GM23338 (cell line): ENCODE measurements around the gene UMODL1. TPM values are rescaled to one million over a fixed set of nuclear protein-coding genes. Genes with fewer than 3 reads are reported as not detected.

Experiments used
- ATAC-seq: fragments of 200-7000 bp; cut with Tn5 transposase; 3 replicates; pipeline ENCODE4 v1.9.1; 2020
- DNase-seq: peaks from one replicate; pipeline ENCODE4 v3.0.0-alpha.2; 2015; ENCODE audit warnings: low spot score
- H2AFZ ChIP-seq: fragments of 200-600 bp; sonication (generic); 2 replicates; pipeline ENCODE4 v1.8.0; 2016; ENCODE audit warnings: antibody characterized with exemption, mild to moderate bottlenecking, moderate library complexity
- H3F3A ChIP-seq: fragments of 200-600 bp; sonication (generic); replicated peaks from 2 replicates; pipeline ENCODE4 v1.8.0; 2017; ENCODE audit warnings: antibody characterized with exemption, mixed run types, low read depth
- H3K27ac ChIP-seq: fragments of 200-600 bp; sonication (generic); 2 replicates; pipeline ENCODE4 v1.6.1; 2016; ENCODE audit warnings: low read depth
- H3K27me3 ChIP-seq: fragments of 200-600 bp; sonication (generic); 2 replicates; pipeline ENCODE4 v1.8.0; 2016; ENCODE audit warnings: mild to moderate bottlenecking, mixed run types, moderate library complexity; ENCODE audit not compliant: insufficient read depth
- H3K36me3 ChIP-seq: fragments of 200-600 bp; sonication (generic); 2 replicates; pipeline ENCODE4 v1.8.0; 2016; ENCODE audit warnings: mild to moderate bottlenecking; ENCODE audit not compliant: insufficient read depth
- H3K4me1 ChIP-seq: fragments of 200-600 bp; sonication (generic); 2 replicates; pipeline ENCODE4 v1.8.0; 2016; ENCODE audit warnings: mild to moderate bottlenecking, moderate library complexity; ENCODE audit not compliant: insufficient read depth
- H3K4me2 ChIP-seq: fragments of 200-600 bp; sonication (generic); 2 replicates; pipeline ENCODE4 v1.7.1; 2017; ENCODE audit warnings: mixed run types
- H3K4me3 ChIP-seq: fragments of 200-600 bp; sonication (generic); 2 replicates; pipeline ENCODE4 v1.6.1; 2016; ENCODE audit warnings: mixed run types
- H3K79me2 ChIP-seq: fragments of 200-600 bp; sonication (generic); replicated peaks from 2 replicates; pipeline ENCODE4 v1.8.0; 2017; ENCODE audit warnings: mild to moderate bottlenecking; ENCODE audit not compliant: insufficient read depth
- H3K9me2 ChIP-seq: fragments of 200-600 bp; sonication (generic); 2 replicates; pipeline ENCODE4 v1.8.0; 2017; ENCODE audit not compliant: insufficient read depth
- H4K20me1 ChIP-seq: fragments of 200-600 bp; sonication (generic); replicated peaks from 2 replicates; pipeline ENCODE4 v1.8.0; 2017; ENCODE audit warnings: mild to moderate bottlenecking; ENCODE audit not compliant: insufficient read depth
- H3K27ac Mint-ChIP-seq: 2 replicates; pipeline ENCODE4 v1.8.0; 2020; ENCODE audit warnings: inconsistent platforms, mild to moderate bottlenecking, moderate library complexity, mixed read lengths
- H3K27me3 Mint-ChIP-seq: 3 replicates; pipeline ENCODE4 v1.8.0; 2022; ENCODE audit warnings: low read depth, mild to moderate bottlenecking, moderate library complexity, mixed read lengths, inconsistent platforms; ENCODE audit not compliant: insufficient read depth, poor library complexity
- H3K36me3 Mint-ChIP-seq: 3 replicates; pipeline ENCODE4 v1.8.0; 2021; ENCODE audit warnings: low read depth, mild to moderate bottlenecking, inconsistent platforms, moderate library complexity, mixed read lengths
- H3K4me1 Mint-ChIP-seq: 3 replicates; pipeline ENCODE4 v1.8.0; 2020; ENCODE audit warnings: mild to moderate bottlenecking, inconsistent platforms, mixed read lengths
- H3K4me3 Mint-ChIP-seq: 3 replicates; pipeline ENCODE4 v1.8.0; 2021; ENCODE audit warnings: moderate library complexity, mild to moderate bottlenecking, inconsistent platforms, mixed read lengths
- H3K9me3 Mint-ChIP-seq: 3 replicates; pipeline ENCODE4 v1.8.0; 2020; ENCODE audit warnings: moderate library complexity, mild to moderate bottlenecking, inconsistent platforms, mixed read lengths
- CREB1 ChIP-seq: fragments of 250-450 bp; sonication (Bioruptor Pico); IDR thresholded peaks from 2 replicates; pipeline ENCODE4 v1.5.0; 2020; ENCODE audit warnings: low read depth, mild to moderate bottlenecking, moderate library complexity
- EZH2 ChIP-seq: fragments of 200-600 bp; sonication (generic); IDR thresholded peaks from one replicate; pipeline ENCODE4 v1.8.0; 2017; ENCODE audit warnings: antibody characterized with exemption, mild to moderate bottlenecking, low read depth; ENCODE audit not compliant: unreplicated experiment
- EZH2phosphoT487 ChIP-seq: fragments of 200-600 bp; sonication (generic); IDR thresholded peaks from one replicate; pipeline ENCODE4 v1.8.1; 2018; ENCODE audit warnings: antibody characterized with exemption; ENCODE audit not compliant: unreplicated experiment
- NANOG ChIP-seq: IDR thresholded peaks from 2 replicates; pipeline ENCODE4 v1.6.1; 2016; ENCODE audit warnings: antibody characterized with exemption, borderline replicate concordance
- POLR2AphosphoS5 ChIP-seq: IDR thresholded peaks from 2 replicates; pipeline ENCODE4 v1.6.1; 2016; ENCODE audit warnings: antibody characterized with exemption, low read depth
- STAT1 ChIP-seq: IDR thresholded peaks from one replicate; pipeline ENCODE4 v1.6.1; 2016; ENCODE audit warnings: antibody characterized with exemption; ENCODE audit not compliant: unreplicated experiment
- ZNF114 ChIP-seq: fragments of 250-450 bp; sonication (Bioruptor Pico); IDR thresholded peaks from 2 replicates; pipeline ENCODE4 v1.5.0; 2020; ENCODE audit warnings: mild to moderate bottlenecking, moderate library complexity
- ZNF331 ChIP-seq: fragments of 250-450 bp; sonication (Bioruptor Pico); IDR thresholded peaks from 2 replicates; pipeline ENCODE4 v1.5.0; 2020; ENCODE audit warnings: low read depth, mild to moderate bottlenecking, moderate library complexity
- polyA plus RNA-seq: library from polyadenylated mRNA; unstranded; fragments of >200 nt; fragmentation: Nextera tagmentation; extraction: Ambion mirVana; gene quantifications from 2 replicates; pipeline ENCODE4 v1.2.1, GENCODE V29; 2016
- total RNA-seq: library from RNA; depleted of rRNA; stranded (reverse); fragments of >200 nt; shearing (Covaris generic); gene quantifications from 2 replicates; pipeline ENCODE4 v1.2.3, GENCODE V29; 2014
- TF ChIP-seq, protein P1 (sequence below), 2 experiments: fragments of 200-600 bp in 1 of 2; sonication (generic) in 1 of 2; conservative IDR thresholded peaks; 2 replicates each; pipeline versions ENCODE4 v1.5.1 to v1.6.1; 2016 to 2017; ENCODE audit warnings: antibody characterized with exemption in 2 of 2, low read depth in 2 of 2, mild to moderate bottlenecking in 2 of 2, moderate library complexity in 1 of 2
- TF ChIP-seq, protein P2 (sequence below): IDR thresholded peaks from one replicate; pipeline ENCODE4 v1.6.1; 2018; ENCODE audit warnings: antibody characterized with exemption; ENCODE audit not compliant: unreplicated experiment
- TF ChIP-seq, protein P3 (sequence below): IDR thresholded peaks from 2 replicates; pipeline ENCODE4 v1.6.1; 2016; ENCODE audit warnings: antibody characterized with exemption

UMODL1 gene
- total and polyA plus RNA-seq, 2 experiments from 2014 or later: not detected

DNA sequence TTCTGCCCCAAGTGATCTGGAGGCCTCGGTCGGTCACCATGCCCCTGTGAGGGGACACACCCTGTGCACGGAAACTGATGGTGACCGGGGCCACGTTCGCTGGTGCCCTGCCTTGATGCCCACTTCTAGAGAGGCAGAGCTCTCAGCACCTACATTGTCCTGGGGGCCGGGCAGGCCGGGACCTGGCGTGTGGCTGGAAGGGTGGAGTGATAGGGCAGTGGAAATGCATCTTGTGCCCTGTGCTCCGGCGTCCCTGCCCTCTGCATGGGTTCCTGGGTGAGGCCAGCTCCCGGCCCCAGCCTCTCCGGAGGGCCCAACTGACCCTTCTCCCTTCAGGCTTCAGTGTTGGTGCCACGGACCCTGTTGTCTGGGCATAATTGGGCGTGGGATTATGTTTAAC, 11.0 kb upstream of the UMODL1 start:
- Histone ChIP-seq H3K4me3 (no peak overlapping the region), H3K4me1 (peaks cover 20% of the 10 kb centered on the region), H2AFZ (no peak overlapping the region), H3F3A (no peaks in the 10 kb centered on the region), H3K9me2 (no peaks in the 10 kb centered on the region), H3K27me3 (no peaks in the 10 kb centered on the region), H3K27ac (no peak overlapping the region), H3K36me3 (no peaks in the 10 kb centered on the region), H3K4me2 (no peak overlapping the region), H4K20me1 (no peaks in the 10 kb centered on the region), H3K79me2 (no peaks in the 10 kb centered on the region)
- H3K27ac Mint-ChIP-seq: no peak overlapping the region
- no peak for DNase-seq
- no peak overlapping the region for H3K4me3 Mint-ChIP-seq
- TF ChIP-seq EZH2phosphoT487: no peak
- TF ChIP-seq STAT1: no peak
- TF ChIP-seq, protein P1, sequence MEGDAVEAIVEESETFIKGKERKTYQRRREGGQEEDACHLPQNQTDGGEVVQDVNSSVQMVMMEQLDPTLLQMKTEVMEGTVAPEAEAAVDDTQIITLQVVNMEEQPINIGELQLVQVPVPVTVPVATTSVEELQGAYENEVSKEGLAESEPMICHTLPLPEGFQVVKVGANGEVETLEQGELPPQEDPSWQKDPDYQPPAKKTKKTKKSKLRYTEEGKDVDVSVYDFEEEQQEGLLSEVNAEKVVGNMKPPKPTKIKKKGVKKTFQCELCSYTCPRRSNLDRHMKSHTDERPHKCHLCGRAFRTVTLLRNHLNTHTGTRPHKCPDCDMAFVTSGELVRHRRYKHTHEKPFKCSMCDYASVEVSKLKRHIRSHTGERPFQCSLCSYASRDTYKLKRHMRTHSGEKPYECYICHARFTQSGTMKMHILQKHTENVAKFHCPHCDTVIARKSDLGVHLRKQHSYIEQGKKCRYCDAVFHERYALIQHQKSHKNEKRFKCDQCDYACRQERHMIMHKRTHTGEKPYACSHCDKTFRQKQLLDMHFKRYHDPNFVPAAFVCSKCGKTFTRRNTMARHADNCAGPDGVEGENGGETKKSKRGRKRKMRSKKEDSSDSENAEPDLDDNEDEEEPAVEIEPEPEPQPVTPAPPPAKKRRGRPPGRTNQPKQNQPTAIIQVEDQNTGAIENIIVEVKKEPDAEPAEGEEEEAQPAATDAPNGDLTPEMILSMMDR (conservative IDR thresholded peaks at IDR 0.05; ENCODE audit: low read depth in 2 of 2): no peak
- no peak for TF ChIP-seq ZNF331
- TF ChIP-seq ZNF114 (CRISPR knock-in tag): no peak
- no peak for TF ChIP-seq POLR2AphosphoS5
- TF ChIP-seq, protein P2, sequence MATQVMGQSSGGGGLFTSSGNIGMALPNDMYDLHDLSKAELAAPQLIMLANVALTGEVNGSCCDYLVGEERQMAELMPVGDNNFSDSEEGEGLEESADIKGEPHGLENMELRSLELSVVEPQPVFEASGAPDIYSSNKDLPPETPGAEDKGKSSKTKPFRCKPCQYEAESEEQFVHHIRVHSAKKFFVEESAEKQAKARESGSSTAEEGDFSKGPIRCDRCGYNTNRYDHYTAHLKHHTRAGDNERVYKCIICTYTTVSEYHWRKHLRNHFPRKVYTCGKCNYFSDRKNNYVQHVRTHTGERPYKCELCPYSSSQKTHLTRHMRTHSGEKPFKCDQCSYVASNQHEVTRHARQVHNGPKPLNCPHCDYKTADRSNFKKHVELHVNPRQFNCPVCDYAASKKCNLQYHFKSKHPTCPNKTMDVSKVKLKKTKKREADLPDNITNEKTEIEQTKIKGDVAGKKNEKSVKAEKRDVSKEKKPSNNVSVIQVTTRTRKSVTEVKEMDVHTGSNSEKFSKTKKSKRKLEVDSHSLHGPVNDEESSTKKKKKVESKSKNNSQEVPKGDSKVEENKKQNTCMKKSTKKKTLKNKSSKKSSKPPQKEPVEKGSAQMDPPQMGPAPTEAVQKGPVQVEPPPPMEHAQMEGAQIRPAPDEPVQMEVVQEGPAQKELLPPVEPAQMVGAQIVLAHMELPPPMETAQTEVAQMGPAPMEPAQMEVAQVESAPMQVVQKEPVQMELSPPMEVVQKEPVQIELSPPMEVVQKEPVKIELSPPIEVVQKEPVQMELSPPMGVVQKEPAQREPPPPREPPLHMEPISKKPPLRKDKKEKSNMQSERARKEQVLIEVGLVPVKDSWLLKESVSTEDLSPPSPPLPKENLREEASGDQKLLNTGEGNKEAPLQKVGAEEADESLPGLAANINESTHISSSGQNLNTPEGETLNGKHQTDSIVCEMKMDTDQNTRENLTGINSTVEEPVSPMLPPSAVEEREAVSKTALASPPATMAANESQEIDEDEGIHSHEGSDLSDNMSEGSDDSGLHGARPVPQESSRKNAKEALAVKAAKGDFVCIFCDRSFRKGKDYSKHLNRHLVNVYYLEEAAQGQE: no peak
- ATAC-seq: no peak
- H3K4me1 Mint-ChIP-seq: peaks cover 54% of the 10 kb centered on the region
- H3K36me3 Mint-ChIP-seq: no peaks in the 10 kb centered on the region
- no peaks in the 10 kb centered on the region; the same call in none of the 3 replicates for H3K9me3 Mint-ChIP-seq
- peaks cover 19% of the 10 kb centered on the region for H3K27me3 Mint-ChIP-seq

DNA sequence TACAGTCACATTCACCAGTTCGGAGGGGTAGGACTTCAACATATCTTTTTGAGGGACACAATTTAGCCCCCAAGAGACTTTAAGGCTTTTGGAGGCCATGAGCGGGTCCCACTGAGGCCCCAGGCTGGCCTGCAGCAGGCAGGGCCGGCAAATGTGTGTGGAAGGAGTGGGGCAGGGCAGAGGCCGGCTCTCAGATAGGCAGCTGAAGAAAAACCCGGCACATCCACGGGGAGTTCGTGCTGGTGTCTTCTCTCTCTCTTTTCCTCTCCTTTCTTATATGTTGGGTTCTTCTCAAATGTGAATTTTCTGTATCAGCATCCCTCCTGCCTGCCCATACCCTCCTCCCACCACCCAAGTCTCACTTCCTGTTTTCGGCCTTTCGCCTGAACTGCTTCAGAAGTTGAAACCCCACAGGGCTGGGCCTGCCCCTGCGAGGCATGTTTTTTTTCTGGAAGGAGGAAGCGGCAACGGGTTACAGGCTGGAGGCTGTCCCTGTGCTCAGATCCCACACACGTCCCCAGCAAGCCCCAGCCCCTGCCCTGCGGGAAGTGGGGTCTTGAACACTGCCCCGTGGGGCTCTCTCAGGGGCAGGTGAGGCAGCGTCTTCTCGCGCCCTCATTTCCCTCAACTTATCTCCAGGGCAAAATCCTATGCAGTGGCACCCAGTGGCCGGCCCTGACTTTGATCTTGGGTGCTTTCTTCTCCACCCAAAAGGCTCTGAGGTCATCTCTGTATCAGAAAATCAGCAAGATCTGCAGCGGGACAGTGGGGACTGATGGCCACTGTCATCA, 9.7 kb upstream of the UMODL1 start:
- no peak overlapping the region for H3K4me3 ChIP-seq
- peaks cover 18% of the 10 kb centered on the region for H3K4me1 ChIP-seq
- H3K36me3 ChIP-seq: no peaks in the 10 kb centered on the region
- H3K27me3 ChIP-seq: no peaks in the 10 kb centered on the region
- no peak overlapping the region for H3K27ac ChIP-seq
- Mint-ChIP-seq H3K27ac (no peak overlapping the region), H3K4me3 (no peak overlapping the region), H3K27me3 (peaks cover 19% of the 10 kb centered on the region), H3K36me3 (no peaks in the 10 kb centered on the region), H3K4me1 (peaks cover 47% of the 10 kb centered on the region), H3K9me3 (no peaks in the 10 kb centered on the region; the same call in 2 of the 3 replicates)
- no peaks in the 10 kb centered on the region for H3K79me2 ChIP-seq
- H4K20me1 ChIP-seq: no peaks in the 10 kb centered on the region
- H3F3A ChIP-seq: no peaks in the 10 kb centered on the region
- ATAC-seq (no peak), DNase-seq (no peak)
- no peaks in the 10 kb centered on the region for H3K9me2 ChIP-seq
- H3K4me2 ChIP-seq: no peak overlapping the region
- no peak overlapping the region for H2AFZ ChIP-seq
- TF ChIP-seq NANOG: no peak
- TF ChIP-seq, protein P1 (conservative IDR thresholded peaks at IDR 0.05; ENCODE audit: low read depth in 2 of 2): no peak
- no peak for TF ChIP-seq EZH2
- no peak for TF ChIP-seq CREB1 (CRISPR knock-in tag)
- TF ChIP-seq STAT1: no peak
- no peak for TF ChIP-seq ZNF114 (CRISPR knock-in tag)
- TF ChIP-seq POLR2AphosphoS5: no peak
- no peak for TF ChIP-seq EZH2phosphoT487
- TF ChIP-seq, protein P3, sequence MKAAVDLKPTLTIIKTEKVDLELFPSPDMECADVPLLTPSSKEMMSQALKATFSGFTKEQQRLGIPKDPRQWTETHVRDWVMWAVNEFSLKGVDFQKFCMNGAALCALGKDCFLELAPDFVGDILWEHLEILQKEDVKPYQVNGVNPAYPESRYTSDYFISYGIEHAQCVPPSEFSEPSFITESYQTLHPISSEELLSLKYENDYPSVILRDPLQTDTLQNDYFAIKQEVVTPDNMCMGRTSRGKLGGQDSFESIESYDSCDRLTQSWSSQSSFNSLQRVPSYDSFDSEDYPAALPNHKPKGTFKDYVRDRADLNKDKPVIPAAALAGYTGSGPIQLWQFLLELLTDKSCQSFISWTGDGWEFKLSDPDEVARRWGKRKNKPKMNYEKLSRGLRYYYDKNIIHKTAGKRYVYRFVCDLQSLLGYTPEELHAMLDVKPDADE: no peak
